ENCODE measurements around the gene SLC38A11.

DNA sequence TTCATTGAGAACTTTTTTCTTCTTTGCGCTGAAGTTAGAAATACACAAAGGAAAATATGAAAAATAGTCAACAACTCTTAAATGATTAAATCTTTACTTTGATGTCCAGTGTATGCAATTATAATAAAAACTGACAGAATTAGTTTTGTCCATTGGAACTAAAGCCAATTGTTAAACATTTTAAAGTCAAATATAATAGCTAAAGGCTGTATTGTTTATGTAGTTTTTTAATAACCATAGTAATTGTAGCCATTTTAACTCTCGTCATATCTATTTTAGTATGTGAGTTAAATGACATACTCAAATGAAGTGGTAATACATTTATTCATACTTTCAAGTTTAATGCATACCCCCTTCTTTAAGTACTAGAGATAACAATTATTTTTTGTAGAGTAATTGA, 109.0 kb downstream of the SLC38A11 start:
- TF ChIP-seq, protein P1, sequence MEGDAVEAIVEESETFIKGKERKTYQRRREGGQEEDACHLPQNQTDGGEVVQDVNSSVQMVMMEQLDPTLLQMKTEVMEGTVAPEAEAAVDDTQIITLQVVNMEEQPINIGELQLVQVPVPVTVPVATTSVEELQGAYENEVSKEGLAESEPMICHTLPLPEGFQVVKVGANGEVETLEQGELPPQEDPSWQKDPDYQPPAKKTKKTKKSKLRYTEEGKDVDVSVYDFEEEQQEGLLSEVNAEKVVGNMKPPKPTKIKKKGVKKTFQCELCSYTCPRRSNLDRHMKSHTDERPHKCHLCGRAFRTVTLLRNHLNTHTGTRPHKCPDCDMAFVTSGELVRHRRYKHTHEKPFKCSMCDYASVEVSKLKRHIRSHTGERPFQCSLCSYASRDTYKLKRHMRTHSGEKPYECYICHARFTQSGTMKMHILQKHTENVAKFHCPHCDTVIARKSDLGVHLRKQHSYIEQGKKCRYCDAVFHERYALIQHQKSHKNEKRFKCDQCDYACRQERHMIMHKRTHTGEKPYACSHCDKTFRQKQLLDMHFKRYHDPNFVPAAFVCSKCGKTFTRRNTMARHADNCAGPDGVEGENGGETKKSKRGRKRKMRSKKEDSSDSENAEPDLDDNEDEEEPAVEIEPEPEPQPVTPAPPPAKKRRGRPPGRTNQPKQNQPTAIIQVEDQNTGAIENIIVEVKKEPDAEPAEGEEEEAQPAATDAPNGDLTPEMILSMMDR (conservative IDR thresholded peaks at IDR 0.05; ENCODE audit: low read length), result no peak
- no peak for TF ChIP-seq EZH2phosphoT487 (IDR thresholded peaks at IDR 0.05; ENCODE audit: borderline replicate concordance)

Measured in Loucy (cell line).